Esophagus muscularis mucosa (tissue), 4 donors: ENCODE results near the gene EZR. TPM values are rescaled to one million over a fixed set of nuclear protein-coding genes. Genes with fewer than 3 reads are reported as not detected.

Experiments used
- DNase-seq: peaks from one replicate; pipeline ENCODE4 v3.0.0-alpha.2; 2017; ENCODE audit errors: extremely low spot score
- H3K27ac ChIP-seq, 4 donors: fragments of 200-600 bp; sonication (generic); replicated peaks in 1 of 4; 1 replicate in 3 of 4; 2 replicates in 1 of 4; pipeline ENCODE4 v1.5.1; 2016 to 2019; ENCODE audit warnings: mild to moderate bottlenecking in 1 of 4
- H3K27me3 ChIP-seq, 4 donors: fragments of 200-600 bp; sonication (generic); one replicate each; pipeline versions ENCODE4 v1.5.1 to v1.6.0; 2016 to 2019
- H3K36me3 ChIP-seq, 4 donors: fragments of 200-600 bp; sonication (generic); one replicate each; pipeline ENCODE4 v1.5.1; 2016 to 2019
- H3K4me1 ChIP-seq, 4 donors: fragments of 200-600 bp; sonication (generic); one replicate each; pipeline ENCODE4 v1.5.1; 2016 to 2019
- H3K4me3 ChIP-seq, 4 donors: fragments of 200-600 bp; sonication (generic); 1 replicate in 2 of 4; 2 replicates in 2 of 4; pipeline ENCODE4 v1.5.1; 2016 to 2019; ENCODE audit warnings: mild to moderate bottlenecking in 4 of 4, moderate library complexity in 1 of 4
- H3K9me3 ChIP-seq, 4 donors: fragments of 200-600 bp; sonication (generic); 1 replicate in 3 of 4; 2 replicates in 1 of 4; pipeline ENCODE4 v1.5.1; 2016 to 2019
- CTCF ChIP-seq, 3 experiments: fragments of 200-600 bp in 2 of 3; fragments of 450-650 bp in 1 of 3; sonication (generic) in 2 of 3; IDR thresholded peaks; one replicate each; pipeline ENCODE4 v1.5.1; 2017 to 2019; ENCODE audit warnings: antibody characterized with exemption in 3 of 3, mild to moderate bottlenecking in 2 of 3, moderate library complexity in 1 of 3
- EP300 ChIP-seq: sonication (generic); formaldehyde crosslinking; IDR thresholded peaks from one replicate; pipeline ENCODE4 v1.6.1; 2017; ENCODE audit warnings: antibody characterized with exemption
- POLR2A ChIP-seq: fragments of 450-650 bp; IDR thresholded peaks from one replicate; pipeline ENCODE4 v1.6.1; 2017; ENCODE audit warnings: antibody characterized with exemption, moderate library complexity, mild to moderate bottlenecking, low read depth
- POLR2AphosphoS5 ChIP-seq, 2 donors: sonication (generic); formaldehyde crosslinking; IDR thresholded peaks; one replicate each; pipeline ENCODE4 v1.6.1; 2017; ENCODE audit warnings: antibody characterized with exemption in 2 of 2
- WGBS: methylation state at CpG from one replicate; pipeline ENCODE4 v1.1.5; 2018; 5-methylcytosine and 5-hydroxymethylcytosine counted together
- intact Hi-C: fragments of 100-400 bp; cut with DNase I; formaldehyde crosslinking; loops from one replicate; pipeline ENCODE4 v1.15.1; 2023
- total RNA-seq, 4 donors: library from RNA; depleted of rRNA; stranded (reverse); fragments of >200 nt; gene quantifications; one replicate each; pipeline versions ENCODE4 v1.1.0 to v1.2.1, GENCODE V29; 2016

Gene EZR
- total RNA-seq, 4 donors from 2014 or later, result 205 to 226 (median 212) TPM

GRCh38 chr6:158808941-158809678 lies 10.1 kb downstream of the EZR start:
- DNase-seq, result no peak
- Histone ChIP-seq H3K27ac (peak overlapping the region; percentile 46 to 60 (median 56)), H3K4me3 (no peak overlapping the region), H3K36me3 (peaks cover 0 to 22% (median 7%) of the 10 kb centered on the region in 4 donors), H3K4me1 (peaks cover 48 to 86% (median 80%) of the 10 kb centered on the region in 4 donors), H3K9me3 (no peaks in the 10 kb centered on the region), H3K27me3 (no peaks in the 10 kb centered on the region)
- intact Hi-C loops, result no loop called here
- WGBS, result 82% methylated on average over 8 of the region's 8 CpGs
- TF ChIP-seq CTCF (IDR thresholded peaks at IDR 0.05) (no peak), POLR2AphosphoS5 (IDR thresholded peaks at IDR 0.05) (peak; percentile 52 to 54), EP300 (peak; percentile 60), POLR2A (no peak)

GRCh38 chr6:158808442-158808833 lies 10.7 kb downstream of the EZR start:
- TF ChIP-seq EP300 (no peak), CTCF (IDR thresholded peaks at IDR 0.05) (no peak), POLR2AphosphoS5 (IDR thresholded peaks at IDR 0.05) (no peak), POLR2A (no peak)
- intact Hi-C loops, result no loop called here
- Histone ChIP-seq H3K27me3 (no peaks in the 10 kb centered on the region), H3K27ac (peak overlapping the region in 2 of 4 donors; percentile 60), H3K4me3 (no peak overlapping the region), H3K9me3 (no peaks in the 10 kb centered on the region), H3K4me1 (peaks cover 47 to 85% (median 79%) of the 10 kb centered on the region in 4 donors), H3K36me3 (peaks cover 0 to 17% (median 7%) of the 10 kb centered on the region in 4 donors)
- DNase-seq, result no peak
- WGBS, result 84% methylated on average over 6 of the region's 6 CpGs

- Histone ChIP-seq H3K27ac (peak overlapping the region in 1 of 4 donors; percentile 60), H3K9me3 (no peaks in the 10 kb centered on the region), H3K27me3 (no peaks in the 10 kb centered on the region), H3K36me3 (peaks cover 0 to 17% (median 5%) of the 10 kb centered on the region in 4 donors), H3K4me1 (peaks cover 45 to 81% (median 78%) of the 10 kb centered on the region in 4 donors), H3K4me3 (no peak overlapping the region)
- TF ChIP-seq CTCF (IDR thresholded peaks at IDR 0.05), result no peak
- no peak for TF ChIP-seq POLR2A
- TF ChIP-seq POLR2AphosphoS5 (IDR thresholded peaks at IDR 0.05), result no peak
- no peak for TF ChIP-seq EP300
- intact Hi-C loops, result no loop called here
- no peak for DNase-seq
- 81% methylated on average over 8 of the region's 8 CpGs for WGBS
These were observed 11.4 kb downstream of the EZR start for GRCh38 chr6:158807515-158808441.

- Histone ChIP-seq H3K27me3 (no peaks in the 10 kb centered on the region), H3K4me1 (peaks cover 39 to 77% (median 68%) of the 10 kb centered on the region in 4 donors)
These were observed 13.3 kb downstream of the EZR start for GRCh38 chr6:158805698-158806377.

More at GRCh38 chr6:158805698-158806377, 13.3 kb downstream of the EZR start:
- no peak for DNase-seq
- intact Hi-C loops, result no loop called here
- Histone ChIP-seq H3K27ac (no peak overlapping the region), H3K9me3 (no peaks in the 10 kb centered on the region), H3K36me3 (peaks cover 0 to 17% (median 5%) of the 10 kb centered on the region in 4 donors), H3K4me3 (no peak overlapping the region)
- TF ChIP-seq CTCF (IDR thresholded peaks at IDR 0.05), result no peak
- no peak for TF ChIP-seq POLR2A
- no peak for TF ChIP-seq EP300
- no peak for TF ChIP-seq POLR2AphosphoS5 (IDR thresholded peaks at IDR 0.05)
- 95% methylated on average over 5 of the region's 5 CpGs for WGBS
